ENCODE measurements around the gene ATN1.
"Not testable (repeated sequence)": the region's sequence is repeated elsewhere in the genome, so short reads cannot be mapped to it uniquely, and the experiment has no call there.

Gene ATN1

GRCh38 chr12:6927379-6928021, at the start of gene ATN1:
TSS of gene ATN1 (plus strand) at chr12:6927959. CDS start at chr12:6934002, 6,043 bp downstream.
- DNase-seq (ENCODE audit: low read depth in 2 of 2, low spot score in 1 of 2) = no peak

- not testable (repeated sequence) for DNase-seq (ENCODE audit: low read depth in 2 of 2, low spot score in 1 of 2)
These were observed 47.9 kb upstream of the ATN1 start for GRCh38 chr12:6879824-6880223.

- no peak for DNase-seq (ENCODE audit: low read depth in 2 of 2, low spot score in 1 of 2)
These were observed 44.5 kb upstream of the ATN1 start for GRCh38 chr12:6883252-6883651.

GRCh38 chr12:6883683-6884082, 44.1 kb upstream of the ATN1 start:
- DNase-seq (ENCODE audit: low read depth in 2 of 2, low spot score in 1 of 2) = no peak

- no peak for DNase-seq (ENCODE audit: low read depth in 2 of 2, low spot score in 1 of 2)
These were observed 43.2 kb upstream of the ATN1 start for GRCh38 chr12:6884539-6884938.

- not testable (repeated sequence) for DNase-seq (ENCODE audit: low read depth in 2 of 2, low spot score in 1 of 2)
These were observed 41.4 kb upstream of the ATN1 start for GRCh38 chr12:6886206-6886999.

- no peak for DNase-seq (ENCODE audit: low read depth in 2 of 2, low spot score in 1 of 2)
These were observed 40.3 kb upstream of the ATN1 start for GRCh38 chr12:6887460-6887859.

- DNase-seq (ENCODE audit: low read depth in 2 of 2, low spot score in 1 of 2) = no peak
These were observed 39.4 kb upstream of the ATN1 start for GRCh38 chr12:6888360-6888759.

- not testable (repeated sequence) for DNase-seq (ENCODE audit: low read depth in 2 of 2, low spot score in 1 of 2)
These were observed 39.0 kb upstream of the ATN1 start for GRCh38 chr12:6888794-6889193.

- not testable (repeated sequence) for DNase-seq (ENCODE audit: low read depth in 2 of 2, low spot score in 1 of 2)
These were observed 37.8 kb upstream of the ATN1 start for GRCh38 chr12:6889775-6890573.

- peak; percentile 97 to 99 for DNase-seq (ENCODE audit: low read depth in 2 of 2, low spot score in 1 of 2)
These were observed 36.7 kb upstream of the ATN1 start for GRCh38 chr12:6890789-6891645.

GRCh38 chr12:6891646-6892001, 36.1 kb upstream of the ATN1 start:
- no peak for DNase-seq (ENCODE audit: low read depth in 2 of 2, low spot score in 1 of 2)

GRCh38 chr12:6892683-6893082, 35.1 kb upstream of the ATN1 start:
- DNase-seq (ENCODE audit: low read depth in 2 of 2, low spot score in 1 of 2) = not testable (repeated sequence)

- no peak for DNase-seq (ENCODE audit: low read depth in 2 of 2, low spot score in 1 of 2)
These were observed 33.4 kb upstream of the ATN1 start for GRCh38 chr12:6894321-6894720.

GRCh38 chr12:6896846-6897435, 30.8 kb upstream of the ATN1 start:
- DNase-seq (ENCODE audit: low read depth in 2 of 2, low spot score in 1 of 2) = no peak

GRCh38 chr12:6899427-6899826, 28.3 kb upstream of the ATN1 start:
- no peak for DNase-seq (ENCODE audit: low read depth in 2 of 2, low spot score in 1 of 2)

GRCh38 chr12:6899837-6900519, 27.8 kb upstream of the ATN1 start:
- DNase-seq (ENCODE audit: low read depth in 2 of 2, low spot score in 1 of 2) = no peak

GRCh38 chr12:6902448-6902847, 25.3 kb upstream of the ATN1 start:
- DNase-seq (ENCODE audit: low read depth in 2 of 2, low spot score in 1 of 2) = no peak

- DNase-seq (ENCODE audit: low read depth in 2 of 2, low spot score in 1 of 2) = no peak
These were observed 24.0 kb upstream of the ATN1 start for GRCh38 chr12:6903722-6904121.
